WI38 (cell line): ENCODE data around the gene PTGS2.

Source experiments
- H3K4me3 ChIP-seq: 2 replicates; pipeline ENCODE4 v1.5.1; 2011; ENCODE audit warnings: low read depth, mild to moderate bottlenecking, control low read depth, low read length
- CTCF ChIP-seq: IDR thresholded peaks from 2 replicates; pipeline ENCODE4 v1.5.1; 2012; ENCODE audit warnings: low read depth, mild to moderate bottlenecking, control low read depth, low read length

The PTGS2 gene

GRCh38 chr1:186681801-186682200 is 1.6 kb upstream of the PTGS2 start:
- TF ChIP-seq CTCF = no peak
- H3K4me3 ChIP-seq = no peak overlapping the region

- peak overlapping the region; percentile 66 for H3K4me3 ChIP-seq
Observed at GRCh38 chr1:186681121-186681520, 898 bp upstream of the PTGS2 start.

GRCh38 chr1:186679924-186680244 is 339 bp downstream of the PTGS2 start:
- no peak for TF ChIP-seq CTCF
- H3K4me3 ChIP-seq = peak overlapping the region; percentile 66

More at GRCh38 chr1:186681121-186681520, 898 bp upstream of the PTGS2 start:
- TF ChIP-seq CTCF = no peak

GRCh38 chr1:186678155-186678554 is 2.1 kb downstream of the PTGS2 start:
- no peak for TF ChIP-seq CTCF
- no peak overlapping the region for H3K4me3 ChIP-seq

- TF ChIP-seq CTCF = no peak
- H3K4me3 ChIP-seq = no peak overlapping the region
Observed at GRCh38 chr1:186672596-186672995, 7.6 kb downstream of the PTGS2 start.

- no peak overlapping the region for H3K4me3 ChIP-seq
- no peak for TF ChIP-seq CTCF
Observed at GRCh38 chr1:186672131-186672530, 8.1 kb downstream of the PTGS2 start.

GRCh38 chr1:186671136-186671825 is 8.9 kb downstream of the PTGS2 start:
- H3K4me3 ChIP-seq = no peak overlapping the region
- no peak for TF ChIP-seq CTCF
